Upper lobe of right lung (tissue), 1 donor: ENCODE measurements around the gene OTOR. TPM values are rescaled to one million over a fixed set of nuclear protein-coding genes. Genes with fewer than 3 reads are reported as not detected.

Source experiments
- ATAC-seq: fragments of 200-7000 bp; cut with Tn5 transposase; one replicate; pipeline ENCODE4 v1.9.1; 2020; ENCODE audit warnings: mild to moderate bottlenecking, moderate library complexity
- DNase-seq: peaks from one replicate; pipeline ENCODE4 v3.0.0-alpha.2; 2020
- H3K27ac ChIP-seq: fragments of 200-600 bp; one replicate; pipeline ENCODE4 v1.8.0; 2022
- H3K27me3 ChIP-seq: fragments of 200-600 bp; one replicate; pipeline ENCODE4 v1.8.0; 2022; ENCODE audit warnings: mild to moderate bottlenecking
- H3K36me3 ChIP-seq: fragments of 200-600 bp; one replicate; pipeline ENCODE4 v1.8.0; 2022
- H3K4me1 ChIP-seq: fragments of 200-600 bp; one replicate; pipeline ENCODE4 v1.8.0; 2022
- H3K4me3 ChIP-seq: fragments of 200-600 bp; one replicate; pipeline ENCODE4 v1.8.0; 2022; ENCODE audit warnings: mild to moderate bottlenecking
- H3K9me3 ChIP-seq: fragments of 200-600 bp; one replicate; pipeline ENCODE4 v1.8.0; 2022
- intact Hi-C: fragments of 100-400 bp; cut with DNase I; formaldehyde crosslinking; loops from one replicate; pipeline ENCODE4 v1.11.0; 2022
- long read RNA-seq: library from polyadenylated mRNA; unstranded; transcript quantifications from one replicate; pipeline ENCODE4 v2.0.0, GENCODE V29; 2021
- total RNA-seq: library from RNA; stranded (reverse); fragmentation: NEBNext Ultra II Directional; extraction: Animal tissue kit (Norgen Biotek cat#: 25700); gene quantifications from one replicate; pipeline ENCODE4 v1.2.1, GENCODE V29; 2021
- TF ChIP-seq, protein P1 (sequence below): fragments of 200-600 bp; IDR thresholded peaks from one replicate; pipeline ENCODE4 v1.8.0; 2022; ENCODE audit warnings: antibody characterized with exemption
- donor health status: DM: no; HTN: yes; CAD: no; lungs with severe emphysema.

The OTOR gene, protein sequence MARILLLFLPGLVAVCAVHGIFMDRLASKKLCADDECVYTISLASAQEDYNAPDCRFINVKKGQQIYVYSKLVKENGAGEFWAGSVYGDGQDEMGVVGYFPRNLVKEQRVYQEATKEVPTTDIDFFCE
- not detected for total RNA-seq
- long read RNA-seq: 0 reads

DNA sequence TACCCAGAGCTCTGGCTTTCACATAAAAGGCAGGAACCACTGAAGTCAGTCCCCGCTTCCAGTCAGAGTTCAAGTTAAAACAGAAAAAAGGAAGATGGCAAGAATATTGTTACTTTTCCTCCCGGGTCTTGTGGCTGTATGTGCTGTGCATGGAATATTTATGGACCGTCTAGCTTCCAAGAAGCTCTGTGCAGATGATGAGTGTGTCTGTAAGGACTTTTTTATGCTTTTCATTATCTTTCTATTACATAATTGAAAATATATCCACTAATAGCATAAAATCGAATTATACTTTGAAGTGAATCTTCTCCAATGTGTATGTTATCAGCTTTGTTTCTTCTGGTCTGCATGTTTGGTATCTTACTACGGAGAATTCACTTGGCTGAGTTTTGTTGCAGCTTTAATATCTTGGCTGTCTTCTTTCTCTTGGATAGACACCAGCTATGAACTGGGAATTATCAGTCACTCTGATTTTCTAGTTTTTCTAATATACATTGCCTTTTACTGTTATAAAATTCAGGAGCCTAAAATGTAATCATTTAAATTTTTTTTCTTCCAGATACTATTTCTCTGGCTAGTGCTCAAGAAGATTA, at the start of gene OTOR:
Gene OTOR (plus strand): TSS at position 51 of the 593 bp plus-strand sequence. CDS start 44 bp downstream, at position 95.
- TF ChIP-seq, protein P1, sequence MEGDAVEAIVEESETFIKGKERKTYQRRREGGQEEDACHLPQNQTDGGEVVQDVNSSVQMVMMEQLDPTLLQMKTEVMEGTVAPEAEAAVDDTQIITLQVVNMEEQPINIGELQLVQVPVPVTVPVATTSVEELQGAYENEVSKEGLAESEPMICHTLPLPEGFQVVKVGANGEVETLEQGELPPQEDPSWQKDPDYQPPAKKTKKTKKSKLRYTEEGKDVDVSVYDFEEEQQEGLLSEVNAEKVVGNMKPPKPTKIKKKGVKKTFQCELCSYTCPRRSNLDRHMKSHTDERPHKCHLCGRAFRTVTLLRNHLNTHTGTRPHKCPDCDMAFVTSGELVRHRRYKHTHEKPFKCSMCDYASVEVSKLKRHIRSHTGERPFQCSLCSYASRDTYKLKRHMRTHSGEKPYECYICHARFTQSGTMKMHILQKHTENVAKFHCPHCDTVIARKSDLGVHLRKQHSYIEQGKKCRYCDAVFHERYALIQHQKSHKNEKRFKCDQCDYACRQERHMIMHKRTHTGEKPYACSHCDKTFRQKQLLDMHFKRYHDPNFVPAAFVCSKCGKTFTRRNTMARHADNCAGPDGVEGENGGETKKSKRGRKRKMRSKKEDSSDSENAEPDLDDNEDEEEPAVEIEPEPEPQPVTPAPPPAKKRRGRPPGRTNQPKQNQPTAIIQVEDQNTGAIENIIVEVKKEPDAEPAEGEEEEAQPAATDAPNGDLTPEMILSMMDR: no peak
- ATAC-seq (no peak), DNase-seq (no peak)
- Histone ChIP-seq H3K9me3 (no peaks in the 10 kb centered on the region), H3K27me3 (no peaks in the 10 kb centered on the region), H3K4me1 (no peaks in the 10 kb centered on the region), H3K27ac (no peak within 1 kb of the TSS), H3K36me3 (no peaks in the 10 kb centered on the region), H3K4me3 (no peak within 1 kb of the TSS)
- intact Hi-C loops: no loop called here

DNA sequence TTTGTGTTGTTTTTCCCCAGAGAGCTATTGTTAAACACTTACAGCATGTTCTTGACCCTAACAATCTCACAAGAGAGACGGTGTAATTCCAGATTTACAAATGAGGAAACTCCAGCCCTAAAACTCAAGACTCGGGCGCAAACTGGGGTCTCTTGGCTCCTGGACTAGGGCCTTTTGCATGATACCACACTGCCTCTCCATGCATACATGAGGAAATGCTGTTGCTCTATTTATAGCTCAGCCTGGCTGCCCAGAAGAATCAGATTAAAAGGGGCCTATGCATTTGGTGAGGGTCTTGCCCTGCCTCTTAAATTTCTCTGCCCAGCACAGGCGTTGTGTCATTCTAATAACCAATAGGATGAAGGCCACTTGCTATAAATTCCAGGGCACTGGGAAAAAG, 48.9 kb upstream of the OTOR start:
- Histone ChIP-seq H3K27me3 (no peaks in the 10 kb centered on the region), H3K4me3 (no peak overlapping the region), H3K4me1 (no peaks in the 10 kb centered on the region), H3K36me3 (no peaks in the 10 kb centered on the region), H3K27ac (no peak overlapping the region), H3K9me3 (no peaks in the 10 kb centered on the region)
- TF ChIP-seq, protein P1: no peak
- DNase-seq (no peak), ATAC-seq (no peak)
- intact Hi-C loops: no loop called here

DNA sequence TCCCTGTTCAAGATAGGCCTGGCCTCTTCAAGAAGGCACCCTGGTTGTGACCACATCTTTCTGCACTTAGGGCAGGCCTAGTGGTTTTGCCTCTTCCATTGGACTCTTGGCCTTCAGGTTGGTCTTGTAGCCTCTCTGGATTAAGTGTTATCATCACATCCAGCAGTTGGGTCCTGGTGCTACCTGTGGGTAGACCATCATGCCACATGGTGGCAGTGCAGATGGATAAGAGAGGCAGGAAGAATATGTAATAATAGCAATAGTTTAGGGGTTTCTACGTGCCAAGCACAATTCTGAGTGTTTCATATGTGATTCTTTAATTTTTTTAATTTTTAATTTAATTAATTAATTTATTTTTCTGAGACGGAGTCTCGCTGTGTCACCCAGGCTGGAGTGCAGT, 46.9 kb upstream of the OTOR start:
- ATAC-seq (peak; percentile 24), DNase-seq (no peak)
- H3K4me3 ChIP-seq: no peak overlapping the region
- no peaks in the 10 kb centered on the region for H3K27me3 ChIP-seq
- no peak overlapping the region for H3K27ac ChIP-seq
- no peaks in the 10 kb centered on the region for H3K36me3 ChIP-seq
- H3K4me1 ChIP-seq: no peaks in the 10 kb centered on the region
- TF ChIP-seq, protein P1: peak; percentile 41
- intact Hi-C loops: no loop called here
- H3K9me3 ChIP-seq: no peaks in the 10 kb centered on the region

DNA sequence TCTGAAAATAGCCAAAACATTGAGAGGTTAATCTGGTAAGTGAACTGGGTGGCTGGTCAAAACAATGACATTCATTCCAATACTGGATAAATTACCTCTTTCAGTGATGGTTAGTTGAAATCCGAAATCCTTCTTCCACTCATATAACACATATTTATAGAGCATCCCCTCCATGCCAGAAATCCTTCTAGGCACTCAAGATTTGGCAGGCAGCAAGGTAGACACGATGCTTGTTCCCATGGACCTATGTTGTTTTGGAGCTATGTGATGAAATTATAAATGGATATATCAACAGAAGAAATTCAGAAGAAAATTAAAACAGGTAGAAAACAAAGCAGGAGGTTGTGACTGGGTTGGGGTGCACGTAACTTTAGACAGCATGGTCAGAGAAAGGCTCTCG, 44.6 kb upstream of the OTOR start:
- Histone ChIP-seq H3K27me3 (no peaks in the 10 kb centered on the region), H3K9me3 (no peaks in the 10 kb centered on the region), H3K36me3 (no peaks in the 10 kb centered on the region), H3K27ac (no peak overlapping the region), H3K4me3 (no peak overlapping the region), H3K4me1 (no peaks in the 10 kb centered on the region)
- DNase-seq (no peak), ATAC-seq (no peak)
- TF ChIP-seq, protein P1: no peak
- intact Hi-C loops: no loop called here

DNA sequence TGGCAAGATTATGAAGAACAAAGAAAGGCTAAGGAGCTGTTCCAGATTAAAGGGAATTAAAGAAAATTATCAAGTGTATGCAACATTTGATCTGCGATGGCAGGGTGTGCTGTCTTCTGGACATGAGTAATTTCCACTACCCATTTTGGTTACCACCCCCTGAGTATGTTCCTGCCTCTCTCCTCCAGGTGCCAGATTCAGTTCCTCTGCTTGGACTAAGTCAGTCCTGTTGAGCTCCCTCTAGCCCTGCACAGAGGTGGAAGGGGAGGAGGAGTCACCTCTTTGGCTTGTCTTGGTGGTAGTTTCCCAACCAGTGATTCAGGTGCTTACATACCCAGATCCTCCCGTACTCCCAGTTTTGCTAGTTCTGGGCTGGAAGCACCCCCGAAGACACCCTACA, 40.5 kb upstream of the OTOR start:
- H3K4me1 ChIP-seq: no peaks in the 10 kb centered on the region
- H3K4me3 ChIP-seq: no peak overlapping the region
- H3K9me3 ChIP-seq: no peaks in the 10 kb centered on the region
- DNase-seq: no peak
- TF ChIP-seq, protein P1: no peak
- no peak for ATAC-seq
- no peak overlapping the region for H3K27ac ChIP-seq
- intact Hi-C loops: no loop called here
- H3K27me3 ChIP-seq: no peaks in the 10 kb centered on the region
- H3K36me3 ChIP-seq: no peaks in the 10 kb centered on the region
